ENCODE data around the gene DCANP1. TPM values are rescaled to one million over a fixed set of nuclear protein-coding genes. Genes with fewer than 3 reads are reported as not detected.

DCANP1 gene
- total RNA-seq, 4 donors from 2014 or later: not detected

DNA sequence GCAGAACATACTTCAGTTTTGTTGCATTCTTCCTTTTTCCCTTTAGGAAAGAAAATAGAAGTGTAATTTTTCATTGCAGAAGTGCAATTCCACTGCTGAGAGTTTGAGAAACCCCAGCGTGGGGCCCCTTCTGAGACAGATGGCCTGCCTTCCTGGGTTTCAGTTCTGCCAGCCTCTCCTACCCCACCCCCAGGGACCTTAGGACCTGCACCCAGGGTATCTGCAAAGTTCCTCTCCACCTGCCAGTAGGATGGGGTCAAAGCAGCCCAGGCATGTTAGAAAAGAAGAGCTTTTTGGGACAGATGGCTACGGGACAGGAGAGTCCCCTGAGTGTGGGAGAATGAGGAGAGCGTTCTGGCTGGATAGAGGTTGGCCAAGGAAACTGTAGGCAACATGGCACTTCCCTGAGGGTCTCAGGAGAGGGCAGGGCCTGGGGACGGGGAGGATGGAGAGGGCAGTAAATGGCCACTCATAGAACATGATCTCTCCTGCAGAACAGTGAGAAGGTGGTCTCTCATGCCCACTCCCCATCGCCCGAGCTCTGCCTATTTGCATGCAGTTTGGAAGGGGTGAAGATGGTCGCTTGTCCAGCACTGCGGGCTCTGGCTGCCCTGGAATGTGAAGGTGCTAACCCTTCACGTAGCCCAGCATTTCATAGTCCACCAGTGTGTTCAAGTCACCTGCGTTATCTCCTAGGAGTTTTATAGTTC, 5.3 kb upstream of the DCANP1 start, which contains the start of gene TIFAB:
TIFAB (minus strand) TSS at position 31 of the 710 bp plus-strand sequence. CDS start 2,412 bp downstream, outside the sequence.
- no peaks in the 10 kb centered on the region for H3K36me3 ChIP-seq
- H3K4me3 ChIP-seq: no peak within 1 kb of the TSS
- H3K27me3 ChIP-seq: peaks cover 13% of the 10 kb centered on the region
- TF ChIP-seq, protein P1, sequence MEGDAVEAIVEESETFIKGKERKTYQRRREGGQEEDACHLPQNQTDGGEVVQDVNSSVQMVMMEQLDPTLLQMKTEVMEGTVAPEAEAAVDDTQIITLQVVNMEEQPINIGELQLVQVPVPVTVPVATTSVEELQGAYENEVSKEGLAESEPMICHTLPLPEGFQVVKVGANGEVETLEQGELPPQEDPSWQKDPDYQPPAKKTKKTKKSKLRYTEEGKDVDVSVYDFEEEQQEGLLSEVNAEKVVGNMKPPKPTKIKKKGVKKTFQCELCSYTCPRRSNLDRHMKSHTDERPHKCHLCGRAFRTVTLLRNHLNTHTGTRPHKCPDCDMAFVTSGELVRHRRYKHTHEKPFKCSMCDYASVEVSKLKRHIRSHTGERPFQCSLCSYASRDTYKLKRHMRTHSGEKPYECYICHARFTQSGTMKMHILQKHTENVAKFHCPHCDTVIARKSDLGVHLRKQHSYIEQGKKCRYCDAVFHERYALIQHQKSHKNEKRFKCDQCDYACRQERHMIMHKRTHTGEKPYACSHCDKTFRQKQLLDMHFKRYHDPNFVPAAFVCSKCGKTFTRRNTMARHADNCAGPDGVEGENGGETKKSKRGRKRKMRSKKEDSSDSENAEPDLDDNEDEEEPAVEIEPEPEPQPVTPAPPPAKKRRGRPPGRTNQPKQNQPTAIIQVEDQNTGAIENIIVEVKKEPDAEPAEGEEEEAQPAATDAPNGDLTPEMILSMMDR (IDR thresholded peaks at IDR 0.05): no peak
- no peak for TF ChIP-seq EP300 (IDR thresholded peaks at IDR 0.05)
- no peak for TF ChIP-seq POLR2A (IDR thresholded peaks at IDR 0.05)
- TF ChIP-seq POLR2AphosphoS5 (IDR thresholded peaks at IDR 0.05): no peak
- H3K4me1 ChIP-seq: peaks cover 3% of the 10 kb centered on the region
- no peak within 1 kb of the TSS for H3K27ac ChIP-seq
- no peaks in the 10 kb centered on the region for H3K9me3 ChIP-seq
- 90% methylated on average over 10 of the region's 10 CpGs for WGBS
- DNase-seq (ENCODE audit: low spot score in 2 of 2): peak in 1 of 2 donors; percentile 60

GRCh38 chr5:135451581-135452320, 4.6 kb upstream of the DCANP1 start:
- WGBS: 83% methylated on average over 16 of the region's 17 CpGs
- peak in 1 of 2 donors; percentile 49 for DNase-seq (ENCODE audit: low spot score in 2 of 2)

GRCh38 chr5:135450952-135451351, 3.8 kb upstream of the DCANP1 start:
- H3K36me3 ChIP-seq: no peaks in the 10 kb centered on the region
- TF ChIP-seq EP300 (IDR thresholded peaks at IDR 0.05) (no peak), POLR2AphosphoS5 (IDR thresholded peaks at IDR 0.05) (no peak), POLR2A (IDR thresholded peaks at IDR 0.05) (no peak)
- peak in 1 of 2 donors; percentile 44 for DNase-seq (ENCODE audit: low spot score in 2 of 2)
- H3K27me3 ChIP-seq: peaks cover 18% of the 10 kb centered on the region
- no peaks in the 10 kb centered on the region for H3K9me3 ChIP-seq
- 94% methylated on average over 2 of the region's 2 CpGs for WGBS
- no peak overlapping the region for H3K27ac ChIP-seq
- H3K4me1 ChIP-seq: peaks cover 2% of the 10 kb centered on the region
- no peak overlapping the region for H3K4me3 ChIP-seq

More at GRCh38 chr5:135451581-135452320, 4.6 kb upstream of the DCANP1 start:
- H3K4me1 ChIP-seq: peaks cover 3% of the 10 kb centered on the region
- TF ChIP-seq EP300 (IDR thresholded peaks at IDR 0.05) (no peak), POLR2AphosphoS5 (IDR thresholded peaks at IDR 0.05) (no peak), POLR2A (IDR thresholded peaks at IDR 0.05) (no peak)
- TF ChIP-seq, protein P1 (IDR thresholded peaks at IDR 0.05): no peak
- peaks cover 18% of the 10 kb centered on the region for H3K27me3 ChIP-seq
- no peaks in the 10 kb centered on the region for H3K36me3 ChIP-seq
- no peak overlapping the region for H3K27ac ChIP-seq
- H3K9me3 ChIP-seq: no peaks in the 10 kb centered on the region
- no peak overlapping the region for H3K4me3 ChIP-seq

DNA sequence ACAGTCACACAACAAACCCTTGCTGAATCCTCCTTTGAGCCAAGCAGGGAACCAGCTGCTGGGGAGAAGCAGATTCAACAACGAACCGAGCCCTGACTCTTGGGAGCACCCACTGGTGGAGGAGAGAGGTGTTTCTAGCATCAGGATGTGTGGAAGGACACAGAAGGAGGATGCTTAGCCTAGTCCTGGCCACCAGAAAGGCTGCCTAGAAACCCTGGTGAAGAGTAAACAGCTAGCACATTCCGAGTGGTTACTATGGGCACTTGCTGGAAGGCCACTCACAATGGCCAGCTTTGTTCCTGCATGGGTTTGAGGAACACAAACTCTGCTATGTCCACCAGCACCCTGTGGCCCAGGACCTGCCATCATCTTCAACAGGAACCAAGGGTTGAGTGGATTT, 3.2 kb upstream of the DCANP1 start:
- 89% methylated on average over 3 of the region's 3 CpGs for WGBS
- no peak overlapping the region for H3K27ac ChIP-seq
- TF ChIP-seq, protein P1 (IDR thresholded peaks at IDR 0.05): no peak
- TF ChIP-seq EP300 (IDR thresholded peaks at IDR 0.05) (no peak), POLR2AphosphoS5 (IDR thresholded peaks at IDR 0.05) (no peak), POLR2A (IDR thresholded peaks at IDR 0.05) (no peak)
- H3K4me1 ChIP-seq: no peaks in the 10 kb centered on the region
- H3K36me3 ChIP-seq: no peaks in the 10 kb centered on the region
- H3K9me3 ChIP-seq: no peaks in the 10 kb centered on the region
- no peak overlapping the region for H3K4me3 ChIP-seq
- H3K27me3 ChIP-seq: peaks cover 18% of the 10 kb centered on the region
- DNase-seq (ENCODE audit: low spot score in 2 of 2): peak in 1 of 2 donors; percentile 37

DNA sequence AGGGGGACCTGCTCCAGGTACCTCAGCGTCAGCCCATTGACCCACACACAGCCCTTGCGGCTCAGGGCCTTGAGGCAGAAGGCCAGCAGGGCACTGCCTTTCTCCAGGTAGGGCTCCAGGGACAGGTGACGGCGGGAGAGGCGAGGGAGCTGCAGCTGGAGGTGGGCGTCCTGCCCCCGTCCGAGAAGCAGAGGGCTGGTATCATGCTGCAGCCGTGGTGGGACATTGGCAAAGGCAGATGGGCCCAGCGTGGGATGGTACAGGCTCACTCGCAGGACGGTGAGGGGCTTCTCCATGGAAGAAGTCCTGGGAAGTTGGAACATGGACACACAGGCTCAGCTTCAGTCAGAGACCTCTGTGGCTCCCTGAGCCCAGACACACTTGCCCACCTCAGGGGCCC, 2.5 kb upstream of the DCANP1 start:
- TF ChIP-seq EP300 (IDR thresholded peaks at IDR 0.05) (no peak), POLR2A (IDR thresholded peaks at IDR 0.05) (no peak), POLR2AphosphoS5 (IDR thresholded peaks at IDR 0.05) (no peak)
- TF ChIP-seq, protein P1 (IDR thresholded peaks at IDR 0.05): no peak
- DNase-seq (ENCODE audit: low spot score in 2 of 2): peak in 1 of 2 donors; percentile 78
- Histone ChIP-seq H3K4me1 (no peaks in the 10 kb centered on the region), H3K9me3 (no peaks in the 10 kb centered on the region), H3K27ac (no peak overlapping the region), H3K27me3 (peaks cover 18% of the 10 kb centered on the region), H3K4me3 (no peak overlapping the region), H3K36me3 (no peaks in the 10 kb centered on the region)
- 94% methylated on average over 7 of the region's 12 CpGs for whole genome bisulfite sequencing
